NCI-H1417 (cell line): ENCODE data around the gene SLC35G4.
"Not testable (repeated sequence)": the region's sequence is repeated elsewhere in the genome, so short reads cannot be mapped to it uniquely, and the experiment has no call there.

ENCODE experiments used
- DNase-seq, 3 experiments: peaks; one replicate each; lab custom pipeline; 2025; lab: John Stamatoyannopoulos, UW

Gene SLC35G4

DNA sequence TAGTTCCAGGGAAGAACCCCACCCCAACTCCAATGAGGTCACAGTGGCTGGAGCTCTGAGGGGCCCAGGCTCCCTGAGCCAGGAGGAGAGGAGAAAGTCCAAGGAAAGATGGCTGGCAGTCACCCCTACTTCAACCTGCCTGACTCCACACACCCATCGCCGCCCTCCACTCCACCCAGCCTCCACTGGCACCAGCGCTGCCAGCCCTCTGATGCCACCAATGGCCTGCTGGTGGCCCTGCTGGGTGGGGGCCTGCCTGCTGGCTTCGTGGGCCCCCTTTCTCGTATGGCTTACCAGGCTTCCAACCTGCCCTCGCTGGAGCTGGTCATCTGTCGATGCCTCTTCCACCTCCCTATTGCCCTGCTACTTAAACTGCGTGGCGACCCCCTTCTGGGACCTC lies at the start of gene SLC35G4:
Gene SLC35G4, plus strand, starts transcription at position 109 of the 400 bp plus-strand sequence. Its CDS starts 0 bp downstream, at position 109.
- DNase-seq: not testable (repeated sequence)

GRCh38 chr18:11561293-11561692 lies 48.1 kb upstream of the SLC35G4 start:
- DNase-seq: no peak

DNA sequence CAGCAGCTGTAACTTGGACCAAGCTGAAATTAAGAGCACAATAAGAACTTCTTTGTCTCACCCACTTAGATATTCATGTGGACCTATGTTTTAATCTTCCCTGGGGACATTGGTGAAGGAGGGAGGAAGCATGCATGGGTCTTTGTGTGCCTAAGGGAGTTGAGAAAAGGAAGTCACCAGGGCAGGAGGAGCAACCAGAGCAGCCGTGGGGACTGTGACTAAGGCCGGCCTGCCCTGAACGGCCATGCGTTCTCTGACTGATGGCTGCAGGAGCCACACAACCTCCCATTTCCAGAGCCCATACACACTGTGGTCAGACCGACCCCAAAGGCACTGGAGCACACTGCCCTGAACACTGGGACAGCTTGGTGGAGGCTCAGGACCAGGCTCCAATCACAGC lies 43.7 kb upstream of the SLC35G4 start:
- DNase-seq: no peak

DNA sequence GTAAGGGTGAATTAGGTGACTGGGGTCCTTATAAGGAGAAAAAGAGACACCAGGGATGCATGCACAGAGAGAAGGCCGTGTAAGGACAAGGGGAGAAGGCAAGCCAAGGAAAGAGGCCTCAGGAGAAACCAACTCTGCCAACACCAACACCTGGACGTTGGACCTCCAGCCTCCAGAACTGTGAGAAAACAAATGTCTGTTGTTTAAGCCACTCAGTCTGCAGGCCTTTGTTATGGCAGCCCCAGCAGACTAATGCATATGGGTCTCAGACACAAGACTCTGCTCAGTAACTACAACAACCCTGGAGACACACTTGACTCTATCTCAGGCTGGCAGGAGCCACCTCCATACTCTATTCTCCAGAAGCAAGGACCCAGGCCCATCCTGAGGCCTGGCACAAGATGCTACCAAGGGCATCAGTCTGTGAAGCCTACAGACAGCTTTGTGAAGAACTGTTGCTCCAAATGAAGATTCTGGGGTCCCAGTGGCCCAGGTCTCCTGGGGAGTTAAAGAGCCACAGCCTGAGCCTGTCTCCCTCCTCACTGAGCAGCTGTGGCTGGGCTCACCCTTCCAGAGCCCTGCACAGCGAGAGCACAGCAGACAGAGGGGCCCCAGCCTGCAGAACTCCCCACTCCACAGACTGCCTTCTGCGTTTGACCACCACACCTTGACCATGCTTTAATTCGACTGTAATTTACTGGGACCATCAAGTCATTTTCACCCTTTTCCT lies 43.0 kb upstream of the SLC35G4 start:
- no peak for DNase-seq

- no peak for DNase-seq
These were observed 42.0 kb upstream of the SLC35G4 start for GRCh38 chr18:11567396-11567795.

GRCh38 chr18:11570073-11570588 lies 39.3 kb upstream of the SLC35G4 start:
- no peak for DNase-seq

DNA sequence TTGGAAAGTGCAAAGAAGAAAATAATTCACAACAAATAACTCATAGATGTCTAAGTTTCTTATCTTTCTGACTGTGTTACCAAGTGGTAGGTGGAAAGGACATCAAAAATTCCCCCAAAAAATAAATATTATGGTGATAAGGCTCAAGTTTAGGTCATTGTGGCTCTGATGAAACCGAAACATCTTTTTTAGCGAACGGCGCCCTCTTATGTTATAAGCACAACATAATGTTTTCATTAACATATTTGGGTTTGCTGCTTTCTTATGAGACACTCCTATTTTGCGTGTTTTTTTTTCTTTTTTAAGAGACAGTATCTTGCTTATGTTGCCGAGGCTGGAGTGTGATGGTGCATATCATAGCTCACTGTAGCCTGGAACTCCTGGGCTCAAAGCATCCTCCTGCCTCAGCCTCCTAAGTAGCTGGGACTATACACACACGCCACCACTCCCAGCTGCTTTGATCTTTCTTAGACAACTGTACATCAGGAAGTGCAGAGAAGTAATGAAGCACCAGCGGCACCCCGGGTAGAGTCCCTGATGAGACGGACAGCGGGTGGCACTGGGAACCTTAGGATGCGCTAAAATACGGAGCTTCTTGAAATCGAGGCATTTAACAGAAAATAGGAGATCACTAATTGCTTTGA lies 38.5 kb upstream of the SLC35G4 start:
- DNase-seq: peak in 1 of 3 experiments; percentile 0

DNA sequence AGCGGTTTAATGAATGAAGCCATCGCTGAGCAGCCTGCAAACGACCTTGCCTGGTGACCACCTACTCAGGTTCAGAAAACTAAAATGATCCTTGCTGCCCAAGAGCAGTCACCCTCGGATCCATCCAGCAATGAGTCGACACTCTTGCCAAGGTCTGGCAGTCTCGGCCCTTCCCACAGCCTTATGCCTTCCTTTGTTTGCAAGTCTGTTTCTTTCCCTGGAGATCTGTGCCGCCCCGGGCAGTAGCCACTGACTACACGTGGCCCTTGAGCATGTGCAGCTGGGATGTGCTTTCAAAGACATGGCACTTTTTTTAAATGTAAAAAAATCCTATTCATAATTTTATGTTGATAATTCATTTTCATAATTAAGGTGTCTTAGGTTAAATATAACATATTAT lies 37.2 kb upstream of the SLC35G4 start:
- DNase-seq: no peak

- DNase-seq: no peak
These were observed 34.9 kb upstream of the SLC35G4 start for GRCh38 chr18:11574545-11574944.

GRCh38 chr18:11577271-11578112 lies 31.9 kb upstream of the SLC35G4 start:
- DNase-seq: no peak

GRCh38 chr18:11578799-11579198 lies 30.6 kb upstream of the SLC35G4 start:
- DNase-seq: no peak

- DNase-seq: no peak
These were observed 29.5 kb upstream of the SLC35G4 start for GRCh38 chr18:11579916-11580315.

- DNase-seq: no peak
These were observed 28.1 kb upstream of the SLC35G4 start for GRCh38 chr18:11581286-11581685.

GRCh38 chr18:11585596-11585995 lies 23.8 kb upstream of the SLC35G4 start:
- DNase-seq: no peak

- no peak for DNase-seq
These were observed 22.5 kb upstream of the SLC35G4 start for GRCh38 chr18:11586896-11587295.

DNA sequence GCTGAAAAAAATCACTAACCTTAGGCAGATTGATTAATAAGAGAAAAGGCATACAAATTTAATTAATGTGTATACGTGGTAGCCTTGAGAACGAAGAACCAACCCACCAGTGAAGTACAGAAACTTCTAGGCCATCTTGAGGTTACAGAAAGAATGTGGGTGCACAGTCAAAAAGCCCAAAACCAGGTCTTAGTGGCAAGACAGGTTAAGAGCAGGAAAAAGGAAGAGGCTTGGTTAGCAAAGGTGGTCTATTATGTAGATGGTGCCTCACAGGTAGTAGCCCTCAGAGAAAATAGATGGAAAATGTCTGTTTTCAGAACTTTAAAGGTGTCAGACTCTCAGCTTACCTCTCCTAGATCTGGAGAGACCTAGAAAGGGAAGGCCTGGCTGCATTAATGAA lies 22.0 kb upstream of the SLC35G4 start:
- DNase-seq: no peak

DNA sequence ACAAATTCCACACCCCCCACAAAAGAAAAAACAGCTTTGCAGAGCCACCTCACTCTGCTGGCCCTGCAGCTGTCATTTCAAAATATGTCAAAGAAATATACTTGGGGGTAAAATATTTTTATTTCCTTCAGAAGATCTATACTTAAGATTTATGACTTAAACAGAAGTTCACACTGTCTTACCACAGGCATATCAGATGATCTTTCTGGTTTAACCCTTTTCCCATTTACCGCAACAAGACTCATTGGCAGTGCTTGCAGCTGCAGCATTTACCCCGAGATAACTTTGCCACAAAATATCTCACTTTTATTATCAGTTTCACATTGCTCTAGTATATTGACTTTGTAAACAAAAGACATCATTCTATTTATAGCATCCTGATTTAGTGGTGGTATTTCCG lies 21.6 kb upstream of the SLC35G4 start:
- no peak for DNase-seq

- no peak for DNase-seq
These were observed 17.4 kb upstream of the SLC35G4 start for GRCh38 chr18:11591957-11592356.

- DNase-seq: no peak
These were observed 9.1 kb upstream of the SLC35G4 start for GRCh38 chr18:11600321-11600720.

DNA sequence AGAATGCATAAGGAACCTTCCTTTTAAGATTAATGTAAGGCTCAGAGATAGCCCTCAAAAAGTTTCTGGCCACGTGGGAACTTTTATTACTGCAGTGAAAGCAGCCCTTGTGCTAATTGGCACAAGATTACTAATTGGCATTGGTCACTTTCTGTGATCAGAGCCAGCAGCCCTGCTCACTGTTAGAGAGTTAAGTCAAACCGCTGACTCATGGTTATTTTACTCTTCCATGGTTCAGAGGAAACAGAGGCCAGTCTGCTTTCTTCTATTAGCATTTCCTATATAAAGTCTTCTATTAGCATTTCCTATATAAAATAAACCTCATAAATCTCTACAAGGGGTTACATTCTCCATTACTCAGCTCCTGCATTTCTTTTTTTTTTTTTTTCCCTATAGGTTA lies 1.5 kb upstream of the SLC35G4 start:
- DNase-seq: no peak

- DNase-seq: not testable (repeated sequence)
These were observed 778 bp upstream of the SLC35G4 start for GRCh38 chr18:11608618-11609017.

DNA sequence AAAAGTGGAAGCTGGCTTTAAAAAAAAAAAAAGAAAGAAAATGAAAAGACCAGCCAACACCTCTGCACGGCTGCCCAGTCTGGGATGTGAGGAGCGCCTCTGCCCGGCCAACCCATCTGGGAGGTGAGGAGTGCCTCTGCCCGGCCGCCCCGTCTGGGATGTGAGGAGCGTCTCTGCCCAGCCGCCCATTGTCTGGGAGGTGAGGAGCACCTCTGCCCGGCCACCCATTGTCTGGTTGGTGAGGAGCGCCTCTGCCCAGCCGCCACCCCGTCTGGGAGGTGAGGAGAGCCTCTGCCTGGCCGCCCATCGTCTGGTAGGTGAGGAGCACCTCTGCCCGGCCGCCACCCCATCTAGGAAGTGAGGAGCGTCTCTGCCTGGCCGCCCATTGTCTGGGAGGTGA lies 3.7 kb downstream of the SLC35G4 start:
- DNase-seq: not testable (repeated sequence)

GRCh38 chr18:11613611-11614010 lies 4.2 kb downstream of the SLC35G4 start:
- not testable (repeated sequence) for DNase-seq
